Thyroid gland (tissue), 4 donors: ENCODE data around the gene REV3L.

Experiments
- CTCF ChIP-seq, 6 experiments: fragments of 200-600 bp in 3 of 6; fragments of 450-650 bp in 3 of 6; sonication (generic) in 3 of 6; IDR thresholded peaks; one replicate each; pipeline ENCODE4 v1.5.1; 2016 to 2019; ENCODE audit warnings: antibody characterized with exemption in 6 of 6, mild to moderate bottlenecking in 2 of 6, inconsistent platforms in 1 of 6, moderate library complexity in 1 of 6
- POLR2A ChIP-seq, 2 donors: fragments of 450-650 bp; IDR thresholded peaks; one replicate each; pipeline ENCODE4 v1.6.1; 2017; ENCODE audit warnings: antibody characterized with exemption in 2 of 2, mild to moderate bottlenecking in 2 of 2, moderate library complexity in 1 of 2

- TF ChIP-seq CTCF (IDR thresholded peaks at IDR 0.05) = no peak
- TF ChIP-seq POLR2A (IDR thresholded peaks at IDR 0.05) = no peak
These were observed 5.5 kb downstream of the REV3L start for GRCh38 chr6:111477481-111477938.
